H1 (cell line): ENCODE data around the gene KCNA10. TPM values are rescaled to one million over a fixed set of nuclear protein-coding genes. Genes with fewer than 3 reads are reported as not detected.

Source experiments
- CTCF ChIA-PET: fragments of 300-600 bp; sonication (Branson Sonifier 250); formaldehyde crosslinking; loops from one replicate; lab custom pipeline; 2021; ENCODE audit not compliant: partially characterized antibody; lab: Charles Lee
- POLR2A ChIA-PET: fragments of 300-600 bp; sonication (Branson Sonifier 250); formaldehyde crosslinking; loops from one replicate; lab custom pipeline; 2021; ENCODE audit warnings: inconsistent platforms; ENCODE audit not compliant: partially characterized antibody; lab: Charles Lee
- DNase-seq, 2 experiments: peaks; one replicate each; pipeline versions ENCODE4 v3.0.0 to v3.0.0-alpha.2; 2010 to 2022; ENCODE audit warnings: low spot score in 2 of 2, low read depth in 1 of 2, mixed read lengths in 1 of 2
- FAIRE-seq: peaks from 2 replicates; lab custom pipeline; 2011; peaks lifted over from hg19 to GRCh38; lab: Jason Lieb, UNC
- H2AFZ ChIP-seq: 2 replicates; pipeline ENCODE4 v1.8.1; 2012; ENCODE audit warnings: low read length, inconsistent platforms
- H2AK5ac ChIP-seq: 2 replicates; pipeline ENCODE4 v1.6.1; 2013; ENCODE audit warnings: low read depth, low read length
- H2BK120ac ChIP-seq: replicated peaks from 2 replicates; pipeline ENCODE3; 2013; ENCODE audit warnings: low read depth, low read length, inconsistent platforms
- H2BK12ac ChIP-seq: 2 replicates; pipeline ENCODE4 v1.6.1; 2013; ENCODE audit warnings: low read depth, low read length
- H2BK15ac ChIP-seq: 2 replicates; pipeline ENCODE4 v1.6.1; 2013; ENCODE audit warnings: low read length
- H2BK20ac ChIP-seq: 2 replicates; pipeline ENCODE4 v1.6.1; 2013; ENCODE audit warnings: low read length
- H2BK5ac ChIP-seq: 2 replicates; pipeline ENCODE4 v1.6.1; 2013; ENCODE audit warnings: low read depth, low read length
- H3K14ac ChIP-seq: 2 replicates; pipeline ENCODE4 v1.6.1; 2013; ENCODE audit warnings: inconsistent platforms; ENCODE audit not compliant: insufficient read length
- H3K18ac ChIP-seq: 2 replicates; pipeline ENCODE4 v1.6.1; 2013; ENCODE audit warnings: low read length; ENCODE audit errors: extremely low read depth
- H3K23ac ChIP-seq: 2 replicates; pipeline ENCODE4 v1.6.1; 2013; ENCODE audit warnings: inconsistent platforms; ENCODE audit not compliant: insufficient read length
- H3K23me2 ChIP-seq: 2 replicates; pipeline ENCODE4 v1.6.1; 2013; ENCODE audit warnings: low read depth, low read length
- H3K27ac ChIP-seq: 2 replicates; pipeline ENCODE4 v1.6.1; 2011; ENCODE audit warnings: low read depth, low read length, inconsistent platforms
- H3K27me3 ChIP-seq, 4 experiments: replicated peaks in 1 of 4; 1 replicate in 1 of 4; 2 replicates in 3 of 4; pipeline versions ENCODE4 v1.6.1 to v1.8.1; 2011 to 2013; ENCODE audit warnings: low read length in 3 of 4, mild to moderate bottlenecking in 3 of 4, inconsistent platforms in 2 of 4, mixed read lengths in 2 of 4, moderate library complexity in 1 of 4; ENCODE audit not compliant: control insufficient read depth in 3 of 4, insufficient read depth in 3 of 4; ENCODE audit errors: extremely low read depth in 1 of 4
- H3K36me3 ChIP-seq, 4 experiments: 2 replicates each; pipeline versions ENCODE4 v1.6.1 to v1.8.1; 2011 to 2013; ENCODE audit warnings: mild to moderate bottlenecking in 4 of 4, low read length in 3 of 4, moderate library complexity in 2 of 4, control low read depth in 1 of 4, inconsistent platforms in 1 of 4; ENCODE audit not compliant: insufficient read depth in 4 of 4, control insufficient read depth in 2 of 4
- H3K4ac ChIP-seq: replicated peaks from 2 replicates; pipeline ENCODE3; 2013; ENCODE audit warnings: low read length, low read depth, mixed read lengths, inconsistent platforms; ENCODE audit not compliant: insufficient read length
- H3K4me1 ChIP-seq, 4 experiments: replicated peaks in 1 of 4; 1 replicate in 1 of 4; 2 replicates in 3 of 4; pipeline versions ENCODE4 v1.6.1 to v1.8.1; 2011 to 2013; ENCODE audit warnings: low read length in 3 of 4, inconsistent platforms in 2 of 4, mixed read lengths in 1 of 4; ENCODE audit not compliant: insufficient read depth in 4 of 4, control insufficient read depth in 3 of 4
- H3K4me2 ChIP-seq, 2 experiments: 2 replicates each; pipeline versions ENCODE4 v1.6.1 to v1.8.1; 2011 to 2013; ENCODE audit warnings: low read depth in 2 of 2, low read length in 2 of 2, control low read depth in 1 of 2, inconsistent platforms in 1 of 2, mild to moderate bottlenecking in 1 of 2; ENCODE audit not compliant: insufficient read depth in 1 of 2
- H3K4me3 ChIP-seq, 4 experiments: fragments of 200-600, 300-600 bp in 1 of 4; sonication (generic), shearing (Covaris generic), sonication (Bioruptor Twin) in 1 of 4; 2 replicates each; pipeline versions ENCODE4 v1.5.1 to v1.8.1; 2011 to 2016; ENCODE audit warnings: low read length in 4 of 4, low read depth in 3 of 4, control low read depth in 2 of 4, inconsistent platforms in 2 of 4, mild to moderate bottlenecking in 2 of 4, mixed read lengths in 1 of 4, moderate library complexity in 1 of 4; ENCODE audit not compliant: insufficient read depth in 2 of 4; ENCODE audit errors: extremely low read depth in 1 of 4
- H3K56ac ChIP-seq: replicated peaks from 2 replicates; pipeline ENCODE3; 2013; ENCODE audit warnings: low read depth, mild to moderate bottlenecking, mixed read lengths, low read length, inconsistent platforms; ENCODE audit not compliant: insufficient read length
- H3K79me1 ChIP-seq: 2 replicates; pipeline ENCODE4 v1.6.1; 2013; ENCODE audit warnings: low read depth, low read length, control low read depth
- H3K79me2 ChIP-seq, 2 experiments: 2 replicates each; pipeline versions ENCODE4 v1.6.1 to v1.8.1; 2012 to 2013; ENCODE audit warnings: low read length in 2 of 2, mild to moderate bottlenecking in 2 of 2, inconsistent platforms in 1 of 2; ENCODE audit not compliant: insufficient read depth in 2 of 2, control insufficient read depth in 1 of 2
- H3K9ac ChIP-seq, 4 experiments: replicated peaks in 1 of 4; 1 replicate in 1 of 4; 2 replicates in 3 of 4; pipeline versions ENCODE4 v1.6.1 to v1.8.1; 2011 to 2013; ENCODE audit warnings: low read depth in 3 of 4, low read length in 3 of 4, control low read depth in 2 of 4, mild to moderate bottlenecking in 2 of 4, moderate library complexity in 2 of 4, inconsistent platforms in 1 of 4; ENCODE audit errors: extremely low read depth in 1 of 4
- H3K9me3 ChIP-seq, 2 experiments: 2 replicates each; pipeline versions ENCODE4 v1.6.1 to v1.8.1; 2012 to 2013; ENCODE audit warnings: mild to moderate bottlenecking in 2 of 2, moderate library complexity in 2 of 2, control low read depth in 1 of 2, inconsistent platforms in 1 of 2, low read depth in 1 of 2, low read length in 1 of 2, mixed read lengths in 1 of 2; ENCODE audit not compliant: insufficient read depth in 2 of 2
- H4K20me1 ChIP-seq, 2 experiments: replicated peaks in 1 of 2; 2 replicates each; pipeline versions ENCODE3 to v1.8.1; 2011 to 2013; ENCODE audit warnings: inconsistent platforms in 2 of 2, low read length in 2 of 2, mild to moderate bottlenecking in 1 of 2; ENCODE audit not compliant: insufficient read depth in 2 of 2, control insufficient read depth in 1 of 2
- H4K5ac ChIP-seq: 2 replicates; pipeline ENCODE4 v1.6.1; 2013; ENCODE audit warnings: low read length, low read depth, mixed read lengths, inconsistent platforms; ENCODE audit not compliant: insufficient read length
- H4K8ac ChIP-seq: 2 replicates; pipeline ENCODE4 v1.8.0; 2013; ENCODE audit warnings: mild to moderate bottlenecking, moderate library complexity, low read length, inconsistent platforms; ENCODE audit not compliant: insufficient read depth; ENCODE audit errors: extremely low read depth
- H4K91ac ChIP-seq: replicated peaks from 2 replicates; pipeline ENCODE3; 2013; ENCODE audit warnings: low read length, mixed read lengths, inconsistent platforms; ENCODE audit not compliant: insufficient read length
- BACH1 ChIP-seq: IDR thresholded peaks from 2 replicates; pipeline ENCODE4 v1.6.1; 2012; ENCODE audit warnings: low read length, improper control_type of control experiment
- HDAC6 ChIP-seq: IDR thresholded peaks from one replicate; pipeline ENCODE4 v1.7.1; 2012; ENCODE audit warnings: low read depth, mild to moderate bottlenecking, inconsistent platforms, low read length, moderate library complexity
- KDM1A ChIP-seq: fragments of 200-600, 300-600 bp; sonication (generic); IDR thresholded peaks from 2 replicates; pipeline ENCODE4 v1.7.1; 2016; ENCODE audit warnings: mild to moderate bottlenecking, low read length, borderline replicate concordance
- MAFK ChIP-seq: IDR thresholded peaks from 2 replicates; pipeline ENCODE4 v1.6.1; 2012; ENCODE audit warnings: low read depth, mild to moderate bottlenecking, improper control_type of control experiment, low read length
- RAD21 ChIP-seq, 2 experiments: IDR thresholded peaks in 1 of 2; conservative IDR thresholded peaks in 1 of 2; 2 replicates each; pipeline ENCODE4 v1.6.1; 2011; ENCODE audit warnings: low read depth in 2 of 2, low read length in 2 of 2, improper control_type of control experiment in 1 of 2, inconsistent platforms in 1 of 2, mild to moderate bottlenecking in 1 of 2, moderate library complexity in 1 of 2
- SP4 ChIP-seq: IDR thresholded peaks from 2 replicates; pipeline ENCODE4 v1.6.1; 2012; ENCODE audit warnings: low read length, inconsistent platforms
- WGBS, 2 experiments: shearing (Covaris generic) in 1 of 2; methylation state at CpG; one replicate each; pipeline versions ENCODE4 v1.1.6 to v1.1.7; 2013 to 2015; ENCODE audit warnings: low lambda C conversion rate in 2 of 2, mixed read lengths in 2 of 2, inconsistent platforms in 1 of 2, low coverage in 1 of 2, missing lambda C conversion rate in 1 of 2; ENCODE audit not compliant: insufficient replicate concordance in 2 of 2, insufficient coverage in 1 of 2, insufficient read length in 1 of 2; ENCODE audit errors: extremely low coverage in 1 of 2, missing lambda C conversion rate in 1 of 2; 5-methylcytosine and 5-hydroxymethylcytosine counted together
- polyA plus RNA-seq, 7 experiments: library from polyadenylated mRNA; depleted of rRNA in 3 of 7; stranded (reverse) in 5 of 7; unstranded in 2 of 7; fragments of >200 nt in 5 of 7; fragments of 200-250 nt in 2 of 7; gene quantifications; 1 replicate in 5 of 7; 2 replicates in 1 of 7; 4 replicates in 1 of 7; pipeline versions ENCODE4 v1.2.1 to v1.2.3, GENCODE V29; 2011 to 2013; ENCODE audit warnings: missing spikeins in 2 of 7, mixed read lengths in 2 of 7
- total RNA-seq: library from RNA; stranded (reverse); fragmentation: NEBNext Ultra II Directional; extraction: Animal tissue kit (Norgen Biotek cat#: 25700); gene quantifications from 2 replicates; pipeline ENCODE4 v1.2.1, GENCODE V29; 2021
- TF ChIP-seq, protein P1 (sequence below), 3 experiments: IDR thresholded peaks; 1 replicate in 2 of 3; 2 replicates in 1 of 3; pipeline versions ENCODE4 v1.5.1 to v1.6.1; 2011; ENCODE audit warnings: low read length in 3 of 3, mild to moderate bottlenecking in 3 of 3, inconsistent platforms in 2 of 3, low read depth in 1 of 3, moderate library complexity in 1 of 3; ENCODE audit not compliant: insufficient read depth in 1 of 3; ENCODE audit errors: control extremely low read depth in 1 of 3

Gene KCNA10
- total and polyA plus RNA-seq, 2 of the 8 experiments (the other 6 are each of a cell fraction or from before 2014, with no cell fraction given): not detected

DNA sequence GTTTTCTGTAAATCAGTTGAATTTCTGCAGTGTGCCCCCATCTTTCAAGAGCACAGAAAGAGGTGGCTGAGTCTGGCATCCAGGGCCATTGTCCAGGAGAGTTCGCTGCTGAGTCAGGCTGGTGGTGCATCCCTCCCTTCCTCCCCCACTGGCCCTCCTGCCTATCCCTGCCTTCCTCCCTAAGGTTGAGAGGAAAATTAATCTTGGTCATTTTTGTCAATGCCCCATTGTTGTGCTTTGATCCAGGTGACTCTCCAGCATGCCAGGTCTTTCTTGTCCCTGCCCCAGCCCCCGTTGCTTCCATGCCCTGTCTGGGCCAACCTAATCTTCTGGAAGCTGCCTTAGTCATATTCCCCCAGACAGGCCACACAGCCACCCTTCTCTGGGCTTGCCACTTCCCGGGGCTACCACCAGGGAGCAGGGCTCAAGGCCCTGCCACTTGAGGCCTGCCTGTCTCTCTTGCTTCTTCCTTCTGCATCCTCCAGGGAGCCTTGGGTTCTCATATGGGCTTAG, 41.5 kb downstream of the KCNA10 start:
- no peak for DNase-seq
- Histone ChIP-seq H3K9ac (no peak overlapping the region), H4K20me1 (no peaks in the 10 kb centered on the region), H4K5ac (no peak overlapping the region), H2BK5ac (no peak overlapping the region), H3K14ac (no peak overlapping the region), H4K91ac (no peak overlapping the region), H3K23ac (no peak overlapping the region), H3K36me3 (no peaks in the 10 kb centered on the region), H3K4me2 (no peak overlapping the region), H3K4me3 (no peak overlapping the region), H3K56ac (no peak overlapping the region), H2BK120ac (no peak overlapping the region), H2BK15ac (no peak overlapping the region)
- FAIRE-seq: no peak
- CTCF ChIA-PET: interaction anchor here (0.6 to 8.5 kb wide), 11 partner anchors 8 to 308 kb away, joined by 3 to 126 read pairs (median 4); no protein-coding TSS in a partner anchor
- WGBS, 2 experiments: 79% methylated on average over 3 of the region's 3 CpGs; no CpG with 5 or more reads in 1 of the 2 experiments
- TF ChIP-seq BACH1 (peak; percentile 27; the same call in 1 of the 2 replicates), MAFK (peak; percentile 22; the same call in 1 of the 2 replicates), KDM1A (no peak), HDAC6 (no peak), RAD21 (IDR thresholded peaks at IDR 0.05 in 1 of 2, conservative IDR thresholded peaks at IDR 0.05 in 1 of 2; ENCODE audit: low read depth in 2 of 2, low read length in 2 of 2) (peak; percentile 6 to 46; a peak in 2 of 4 replicates), SP4 (no peak)
- TF ChIP-seq, protein P1, sequence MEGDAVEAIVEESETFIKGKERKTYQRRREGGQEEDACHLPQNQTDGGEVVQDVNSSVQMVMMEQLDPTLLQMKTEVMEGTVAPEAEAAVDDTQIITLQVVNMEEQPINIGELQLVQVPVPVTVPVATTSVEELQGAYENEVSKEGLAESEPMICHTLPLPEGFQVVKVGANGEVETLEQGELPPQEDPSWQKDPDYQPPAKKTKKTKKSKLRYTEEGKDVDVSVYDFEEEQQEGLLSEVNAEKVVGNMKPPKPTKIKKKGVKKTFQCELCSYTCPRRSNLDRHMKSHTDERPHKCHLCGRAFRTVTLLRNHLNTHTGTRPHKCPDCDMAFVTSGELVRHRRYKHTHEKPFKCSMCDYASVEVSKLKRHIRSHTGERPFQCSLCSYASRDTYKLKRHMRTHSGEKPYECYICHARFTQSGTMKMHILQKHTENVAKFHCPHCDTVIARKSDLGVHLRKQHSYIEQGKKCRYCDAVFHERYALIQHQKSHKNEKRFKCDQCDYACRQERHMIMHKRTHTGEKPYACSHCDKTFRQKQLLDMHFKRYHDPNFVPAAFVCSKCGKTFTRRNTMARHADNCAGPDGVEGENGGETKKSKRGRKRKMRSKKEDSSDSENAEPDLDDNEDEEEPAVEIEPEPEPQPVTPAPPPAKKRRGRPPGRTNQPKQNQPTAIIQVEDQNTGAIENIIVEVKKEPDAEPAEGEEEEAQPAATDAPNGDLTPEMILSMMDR (IDR thresholded peaks at IDR 0.05; ENCODE audit: control extremely low read depth in 1 of 3, insufficient read depth in 1 of 3, low read depth in 1 of 3, low read length in 3 of 3): peak; percentile 62 to 67 (median 63)
- TF ChIP-seq, all 59 proteins: peak for 4
- Histone ChIP-seq H2AK5ac (no peak overlapping the region), H3K9me3 (no peaks in the 10 kb centered on the region), H3K4me1 (peaks cover 2 to 12% (median 4%) of the 10 kb centered on the region in 4 experiments; a peak in 6 of 7 replicates), H2AFZ (no peak overlapping the region), H3K79me2 (no peaks in the 10 kb centered on the region), H3K27ac (no peak overlapping the region), H3K23me2 (no peaks in the 10 kb centered on the region), H3K4ac (no peak overlapping the region), H2BK12ac (peak overlapping the region; percentile 39; the same call in 1 of the 2 replicates), H3K18ac (no peak overlapping the region; the same call in 1 of the 2 replicates), H3K79me1 (no peaks in the 10 kb centered on the region; the same call in 1 of the 2 replicates), H3K27me3 (no peaks in the 10 kb centered on the region; a peak in 2 of 7 replicates), H4K8ac (no peak overlapping the region; the same call in 1 of the 2 replicates), H2BK20ac (no peak overlapping the region)
- POLR2A ChIA-PET: no interaction called here
